Right ventricle myocardium superior (tissue), 1 donor: ENCODE data around the gene CST4. TPM values are rescaled to one million over a fixed set of nuclear protein-coding genes. Genes with fewer than 3 reads are reported as not detected.

ENCODE experiments used
- ATAC-seq: fragments of 200-7000 bp; cut with Tn5 transposase; one replicate; pipeline ENCODE4 v1.9.1; 2020; ENCODE audit warnings: mild to moderate bottlenecking; ENCODE audit not compliant: poor library complexity
- DNase-seq: peaks from one replicate; pipeline ENCODE4 v3.0.0-alpha.2; 2020
- intact Hi-C: fragments of 100-400 bp; cut with DNase I; formaldehyde crosslinking; loops from one replicate; pipeline ENCODE4 v1.11.2; 2022
- total RNA-seq: library from RNA; stranded (reverse); fragmentation: NEBNext Ultra II Directional; extraction: Animal tissue kit (Norgen Biotek cat#: 25700); gene quantifications from one replicate; pipeline ENCODE4 v1.2.1, GENCODE V29; 2021
- donor health status: DM: no; HTN: yes; CAD: no; lungs with severe emphysema.

The CST4 gene
- total RNA-seq, 1 donor from 2014 or later: not detected

DNA sequence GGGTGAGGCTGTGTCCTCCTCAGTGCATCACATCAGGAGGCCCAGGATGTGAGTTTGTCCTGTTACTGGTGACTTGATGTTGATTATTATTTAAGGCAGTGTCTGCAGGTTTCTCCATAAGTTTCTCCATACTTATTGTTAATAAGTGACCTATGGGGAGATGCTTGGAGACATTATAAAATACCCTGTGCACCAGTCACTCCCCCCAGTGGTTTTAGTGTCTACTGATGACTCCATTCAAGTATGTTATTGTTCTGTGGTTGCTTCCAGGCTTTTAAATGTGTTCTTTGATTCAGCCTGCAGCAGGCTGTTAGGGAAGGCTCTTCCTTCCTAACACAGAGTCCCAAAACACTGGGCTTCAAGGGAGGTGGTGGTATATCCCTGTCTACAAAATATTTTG lies 36.5 kb downstream of the CST4 start:
- no peak for DNase-seq
- ATAC-seq: no peak
- intact Hi-C loops: no loop called here

DNA sequence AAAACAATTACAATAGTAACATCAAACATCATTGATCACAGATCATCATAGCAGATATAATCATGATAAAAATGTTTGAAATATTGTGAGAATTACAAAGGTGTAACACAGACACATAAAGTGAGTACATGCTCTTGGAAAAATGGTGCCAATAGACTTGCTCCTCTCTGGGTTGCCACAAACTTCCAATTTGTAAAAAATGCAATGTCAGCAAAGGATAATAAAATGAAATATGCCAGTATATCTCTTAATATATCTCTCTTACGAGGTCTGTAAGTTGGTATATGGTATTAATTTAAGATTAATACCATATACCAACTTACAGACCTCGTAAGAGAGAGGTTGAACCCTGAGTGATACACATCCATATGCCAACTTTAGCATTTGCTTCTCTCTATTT lies 37.7 kb downstream of the CST4 start:
- DNase-seq: no peak
- no peak for ATAC-seq
- intact Hi-C loops: no loop called here

- no peak for ATAC-seq
- intact Hi-C loops: no loop called here
- no peak for DNase-seq
Observed at GRCh38 chr20:23649830-23650417, 38.9 kb downstream of the CST4 start.

GRCh38 chr20:23649242-23649641 lies 39.6 kb downstream of the CST4 start:
- ATAC-seq (no peak), DNase-seq (no peak)
- intact Hi-C loops: no loop called here

GRCh38 chr20:23647346-23647745 lies 41.5 kb downstream of the CST4 start:
- no peak for ATAC-seq
- intact Hi-C loops: no loop called here
- DNase-seq: no peak

DNA sequence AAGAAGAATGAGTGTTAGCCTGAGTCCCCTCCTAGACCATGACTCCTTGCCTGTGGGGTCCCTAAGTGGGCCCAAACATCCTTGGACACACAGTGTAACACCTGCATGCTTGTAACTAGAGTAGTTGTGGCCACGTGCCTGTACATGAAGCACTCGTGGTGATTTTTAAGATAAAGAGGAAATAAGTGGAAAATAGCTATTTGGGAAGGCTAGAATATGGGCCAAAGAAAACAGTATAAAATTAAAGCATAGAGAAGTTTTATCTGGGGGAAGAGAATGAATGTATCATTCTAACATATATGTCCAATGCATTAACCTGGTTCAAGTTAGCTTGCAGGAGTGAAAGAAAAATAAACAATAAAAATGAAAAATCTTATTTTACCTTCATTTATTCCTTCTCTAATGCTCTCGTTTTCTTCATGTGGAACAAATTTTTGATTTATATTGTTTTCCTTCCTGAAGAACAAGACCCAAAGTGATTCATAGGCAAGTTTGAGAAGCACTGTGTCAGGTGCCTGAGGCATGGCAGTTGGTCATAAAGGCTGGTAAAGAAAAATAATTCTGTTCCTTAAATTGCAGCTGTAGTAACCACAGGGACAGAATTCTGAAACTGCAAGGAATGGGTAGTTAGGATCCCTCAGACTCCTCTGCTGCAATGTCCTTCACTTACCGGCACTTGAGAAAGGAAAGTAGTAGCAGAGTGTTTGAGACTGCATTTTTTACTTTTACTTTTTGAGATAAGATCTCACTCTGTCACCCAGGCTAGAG lies 42.5 kb downstream of the CST4 start:
- no peak for DNase-seq
- no peak for ATAC-seq
- intact Hi-C loops: no loop called here

DNA sequence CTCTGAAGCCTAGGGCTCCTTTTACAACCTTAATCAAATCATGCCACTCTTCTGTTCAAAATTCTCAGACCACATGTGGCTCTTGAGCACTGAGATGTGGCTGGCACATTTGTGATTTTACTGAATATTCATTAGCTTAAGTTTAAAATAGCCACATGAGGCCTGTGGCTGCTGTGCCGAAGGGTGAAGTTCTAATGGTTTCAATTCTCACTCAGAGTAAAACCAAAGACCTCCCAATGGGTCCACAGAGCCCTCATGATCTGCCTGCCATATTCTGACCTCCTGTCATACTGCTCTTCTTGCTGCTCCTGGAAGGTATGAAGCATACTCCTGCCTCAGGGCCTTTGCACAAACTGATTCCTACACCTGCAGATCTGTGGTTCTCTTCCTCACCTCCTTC lies 43.3 kb downstream of the CST4 start:
- no peak for DNase-seq
- no peak for ATAC-seq
- intact Hi-C loops: no loop called here

DNA sequence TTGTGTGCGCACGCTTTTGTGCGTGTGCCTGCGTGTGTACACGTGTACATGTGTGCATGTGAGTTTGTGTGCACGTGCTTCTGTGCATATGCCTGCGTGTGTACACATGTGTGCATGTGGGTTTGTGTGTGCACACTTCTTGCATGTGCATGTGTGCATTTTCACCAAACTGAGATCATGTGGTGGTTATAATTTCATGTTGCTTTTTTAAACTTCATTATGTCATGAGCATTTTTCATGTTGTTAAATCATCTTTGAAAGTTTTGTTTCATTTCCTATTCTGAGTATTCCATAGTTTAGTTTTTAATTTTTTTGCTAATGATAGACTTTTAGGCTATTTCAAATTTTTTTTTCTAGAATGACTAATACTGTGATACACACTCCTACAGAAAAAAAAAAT lies 44.7 kb downstream of the CST4 start:
- intact Hi-C loops: no loop called here
- ATAC-seq (no peak), DNase-seq (no peak)

- intact Hi-C loops: no loop called here
- ATAC-seq (no peak), DNase-seq (no peak)
Observed at GRCh38 chr20:23643659-23644058, 45.2 kb downstream of the CST4 start.

DNA sequence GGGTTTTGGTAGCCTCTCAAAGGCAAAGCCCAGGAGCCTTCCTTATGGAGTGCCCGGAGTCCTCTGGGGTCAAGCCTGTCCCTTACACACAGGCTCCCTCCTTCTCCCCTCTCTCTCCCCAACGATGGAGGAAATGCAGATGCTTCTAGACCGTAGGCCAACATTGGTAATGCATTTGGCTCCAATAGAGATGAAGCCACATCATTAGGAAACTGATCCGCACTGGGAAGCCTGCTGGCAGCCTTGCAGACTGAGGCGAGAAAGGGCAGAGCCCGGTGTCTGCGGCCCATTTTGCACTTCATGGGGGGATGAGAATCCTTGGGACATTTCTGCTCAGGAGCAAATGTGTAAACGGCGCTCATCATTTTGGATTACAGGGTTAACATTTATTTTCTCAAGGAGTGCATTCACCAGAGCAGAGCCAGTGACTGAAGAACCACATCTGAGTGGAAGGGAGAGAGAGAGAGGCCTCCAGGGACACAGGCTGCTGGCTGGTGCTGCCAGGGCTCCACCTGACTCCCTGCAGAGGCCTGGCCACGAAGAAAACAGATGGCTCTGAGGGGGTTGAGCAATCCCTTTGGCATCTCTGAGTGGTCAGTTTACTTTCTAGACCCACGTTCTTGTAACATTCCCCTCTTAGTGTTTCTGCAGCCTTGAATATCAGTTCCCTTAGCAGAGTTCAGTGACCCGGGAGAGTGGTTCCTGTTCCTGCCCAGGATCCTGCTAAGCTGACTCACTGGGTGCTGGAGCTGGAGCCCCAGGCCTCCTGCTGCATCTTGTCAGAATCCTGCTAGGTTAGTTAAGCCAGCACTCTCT lies 46.7 kb downstream of the CST4 start:
- ATAC-seq (no peak), DNase-seq (peak; percentile 64)
- intact Hi-C loops: no loop called here

- ATAC-seq (no peak), DNase-seq (no peak)
- intact Hi-C loops: no loop called here
Observed at GRCh38 chr20:23640671-23641667, 47.9 kb downstream of the CST4 start.

- intact Hi-C loops: no loop called here
- ATAC-seq (no peak), DNase-seq (no peak)
Observed at GRCh38 chr20:23640018-23640601, 48.7 kb downstream of the CST4 start.

DNA sequence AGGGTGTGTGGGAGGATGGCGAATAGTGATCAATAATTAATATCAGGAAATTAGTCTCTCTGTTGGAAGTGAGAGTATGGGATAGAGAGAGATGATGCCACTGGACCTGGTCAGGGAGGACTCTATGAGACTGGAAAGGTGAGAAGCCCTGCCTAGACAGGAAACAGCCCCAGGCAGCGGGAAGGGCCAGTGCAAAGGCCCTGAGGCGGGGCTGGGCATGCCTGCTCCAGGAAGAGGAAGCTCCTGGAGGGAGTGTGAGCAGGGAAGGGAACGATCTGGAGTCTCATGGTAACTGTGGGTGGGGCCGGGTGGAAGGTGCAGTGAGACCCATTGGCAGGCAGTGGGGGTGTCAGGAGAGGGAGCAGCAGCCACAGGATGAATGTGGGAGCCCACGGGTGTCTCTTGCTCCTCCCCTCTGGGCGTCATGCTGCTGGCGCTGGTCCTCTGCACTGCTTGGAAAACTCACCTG lies 49.3 kb downstream of the CST4 start:
- intact Hi-C loops: no loop called here
- peak; percentile 45 for DNase-seq

GRCh38 chr20:23638309-23638708 lies 50.5 kb downstream of the CST4 start:
- intact Hi-C loops: no loop called here
- no peak for DNase-seq
- no peak for ATAC-seq

More for the DNA sequence above, 49.3 kb downstream of the CST4 start:
- ATAC-seq: no peak

DNA sequence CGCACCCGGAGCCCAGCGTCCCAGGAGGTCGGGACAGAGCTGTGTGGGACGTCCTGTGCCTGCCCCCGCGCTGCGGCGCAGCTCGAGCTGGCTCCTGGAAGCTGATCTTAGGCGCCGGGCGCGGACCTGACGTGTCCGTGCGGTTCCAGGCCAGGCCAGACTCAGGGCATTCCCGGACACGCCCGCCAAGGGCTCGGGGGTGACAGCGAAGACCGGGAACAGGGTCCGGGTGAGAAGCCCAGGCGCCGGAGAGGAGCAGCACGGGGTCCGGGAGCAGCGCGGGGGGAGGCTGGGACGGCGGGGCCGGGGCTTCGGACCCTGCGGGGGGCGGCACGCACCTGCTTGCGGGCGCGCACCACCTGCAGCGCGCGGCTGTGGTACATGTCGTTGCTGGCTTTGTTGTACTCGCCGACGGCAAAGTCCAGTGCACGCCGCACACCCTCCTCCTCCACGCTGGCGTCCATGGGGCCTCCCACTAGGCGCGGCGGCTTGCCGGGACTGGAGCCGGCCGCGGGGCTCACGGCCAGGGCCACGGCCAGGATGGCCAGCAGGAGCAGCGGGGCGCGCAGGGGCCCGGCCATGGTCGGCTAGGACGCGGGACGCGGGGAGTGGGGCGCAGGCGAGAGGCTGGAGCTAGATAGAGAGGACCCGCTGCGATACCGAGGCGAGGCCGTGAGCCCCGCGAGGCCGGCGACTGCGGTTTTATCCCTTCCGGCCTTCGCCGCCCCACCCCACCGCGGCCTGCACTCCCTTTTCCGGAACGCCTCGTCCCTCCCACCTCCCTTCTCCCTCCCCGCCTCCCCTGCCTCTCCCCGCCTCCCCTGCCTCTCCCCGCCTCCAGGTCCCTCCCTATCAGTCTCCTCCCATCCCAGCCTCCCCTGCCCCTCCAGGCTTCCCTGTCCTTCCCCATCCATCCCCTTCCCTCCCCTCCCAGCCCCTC lies 51.3 kb downstream of the CST4 start, which contains the start of gene CST3:
Gene CST3 (minus strand): TSS at position 674 of the 940 bp plus-strand sequence. CDS start 93 bp downstream, at position 581.
- intact Hi-C loops: no loop called here
- ATAC-seq (peak; percentile 86), DNase-seq (peak; percentile 95)

- intact Hi-C loops: no loop called here
- DNase-seq: no peak
- ATAC-seq: no peak
Observed at GRCh38 chr20:23636908-23637281, 51.9 kb downstream of the CST4 start.
